ENCODE data around the gene POLR3K. TPM values are rescaled to one million over a fixed set of nuclear protein-coding genes. Genes with fewer than 3 reads are reported as not detected.

Gene POLR3K
- 2.6 and 3.3 TPM in 2 replicates for total RNA-seq
- 12.9 and 27.3 TPM in 2 replicates for polyA plus RNA-seq
- polyA plus RNA-seq (2012): 9.9 and 19.7 TPM in 2 replicates
- polyA minus RNA-seq (ENCODE audit: low replicate concordance): 8.0 TPM in 1 of 2 replicates, not detected in the other

GRCh38 chr16:53346-54236 is at the start of gene POLR3K, which contains the start of gene SNRNP25:
Gene POLR3K (minus strand): TSS chr16:53608. CDS start chr16:53586, 22 bp downstream.
Gene SNRNP25 (plus strand): TSS chr16:53828. CDS start chr16:54017, 189 bp downstream.
- Histone ChIP-seq H3K9ac (ENCODE audit: insufficient read depth, low read length) (peak within 1 kb of the TSS; percentile 64), H3K9me3 (ENCODE audit: control insufficient read depth, insufficient read depth, low read depth, low read length) (no peaks in the 10 kb centered on the region), H3K27ac (ENCODE audit: insufficient read depth, low read length) (peak within 1 kb of the TSS; percentile 50), H2AFZ (ENCODE audit: low read length) (peak within 1 kb of the TSS; percentile 90), H3K4me2 (ENCODE audit: extremely low read depth, insufficient read depth, low read length) (peak within 1 kb of the TSS; percentile 87), H3K36me3 (ENCODE audit: control insufficient read depth, insufficient read depth, low read length) (peaks cover 25% of the 10 kb centered on the region), H3K27me3 (ENCODE audit: control insufficient read depth, insufficient read depth, low read length) (no peaks in the 10 kb centered on the region), H3K4me1 (ENCODE audit: control insufficient read depth, extremely low read depth, insufficient read depth, low read length) (peaks cover 2% of the 10 kb centered on the region), H4K20me1 (ENCODE audit: control insufficient read depth, extremely low read depth, insufficient read depth, low read length) (no peaks in the 10 kb centered on the region), H3K4me3 (replicated peaks in 1 of 4; ENCODE audit: control extremely low read depth in 1 of 4, insufficient read depth in 1 of 4, low read depth in 3 of 4, low read length in 4 of 4) (peak within 1 kb of the TSS; percentile 80 to 91 (median 83)), H3K79me2 (ENCODE audit: control insufficient read depth, insufficient read depth, low read length) (peaks cover 11% of the 10 kb centered on the region)
- DNase-seq (ENCODE audit: low read depth in 2 of 2): peak; percentile 97 to 98
- no peak for TF ChIP-seq EZH2 (IDR thresholded peaks at IDR 0.05; ENCODE audit: low read length, missing control alignments)
- no peak for TF ChIP-seq CTCF (conservative IDR thresholded peaks at IDR 0.05 in 1 of 2, IDR thresholded peaks at IDR 0.05 in 1 of 2; ENCODE audit: low read depth in 1 of 2, low read length in 2 of 2)

DNA sequence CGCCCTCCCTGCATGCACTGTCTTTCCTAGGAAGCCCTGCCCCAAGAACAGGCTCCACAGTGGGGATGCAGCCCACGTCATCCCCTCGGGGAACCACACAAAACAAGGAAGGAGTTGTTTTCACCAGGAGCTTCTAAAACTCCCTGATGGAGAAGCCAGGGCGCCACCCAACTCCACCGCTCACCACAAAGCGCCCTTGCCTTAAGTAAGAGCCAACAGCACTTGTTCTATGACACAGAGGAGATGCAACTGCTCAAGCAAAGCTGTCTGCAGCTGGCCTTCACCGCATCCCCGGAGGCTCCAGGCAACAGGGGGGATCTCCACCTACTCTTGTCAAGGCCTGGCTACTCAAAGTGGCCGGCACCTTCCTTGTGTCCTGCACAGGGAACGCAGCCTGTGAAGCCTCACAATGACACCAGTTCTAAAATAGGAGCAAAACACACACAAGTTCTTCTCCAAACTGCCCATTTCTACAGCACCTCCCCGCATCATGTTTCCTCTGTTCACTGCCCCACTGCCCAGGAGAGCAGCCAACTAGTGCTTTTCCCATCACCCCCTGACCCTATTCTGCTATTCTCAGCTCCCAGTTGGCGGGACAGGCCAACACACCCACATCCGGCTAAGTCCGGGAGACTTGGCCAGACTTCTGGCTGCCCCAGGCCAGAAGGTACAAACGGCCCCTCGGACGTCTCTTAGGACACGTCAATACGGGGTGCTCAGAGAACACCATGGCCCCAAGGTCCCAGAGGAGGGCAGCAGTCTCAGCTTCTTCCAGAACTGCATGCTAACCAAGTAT is 48.9 kb upstream of the POLR3K start:
- Histone ChIP-seq H3K27ac (ENCODE audit: insufficient read depth, low read length) (peak overlapping the region; percentile 61), H3K4me1 (ENCODE audit: control insufficient read depth, extremely low read depth, insufficient read depth, low read length) (peaks cover 24% of the 10 kb centered on the region), H3K27me3 (ENCODE audit: control insufficient read depth, insufficient read depth, low read length) (no peaks in the 10 kb centered on the region), H2AFZ (ENCODE audit: low read length) (no peak overlapping the region), H3K4me3 (replicated peaks in 1 of 4; ENCODE audit: control extremely low read depth in 1 of 4, insufficient read depth in 1 of 4, low read depth in 3 of 4, low read length in 4 of 4) (no peak overlapping the region), H3K9me3 (ENCODE audit: control insufficient read depth, insufficient read depth, low read depth, low read length) (no peaks in the 10 kb centered on the region), H3K79me2 (ENCODE audit: control insufficient read depth, insufficient read depth, low read length) (no peaks in the 10 kb centered on the region), H3K9ac (ENCODE audit: insufficient read depth, low read length) (no peak overlapping the region), H3K4me2 (ENCODE audit: extremely low read depth, insufficient read depth, low read length) (peak overlapping the region; percentile 62), H3K36me3 (ENCODE audit: control insufficient read depth, insufficient read depth, low read length) (peaks cover 12% of the 10 kb centered on the region), H4K20me1 (ENCODE audit: control insufficient read depth, extremely low read depth, insufficient read depth, low read length) (no peaks in the 10 kb centered on the region)
- no peak for TF ChIP-seq EZH2 (IDR thresholded peaks at IDR 0.05; ENCODE audit: low read length, missing control alignments)
- TF ChIP-seq CTCF (conservative IDR thresholded peaks at IDR 0.05 in 1 of 2, IDR thresholded peaks at IDR 0.05 in 1 of 2; ENCODE audit: low read depth in 1 of 2, low read length in 2 of 2): no peak
- DNase-seq (ENCODE audit: low read depth in 2 of 2): peak; percentile 65 to 94

DNA sequence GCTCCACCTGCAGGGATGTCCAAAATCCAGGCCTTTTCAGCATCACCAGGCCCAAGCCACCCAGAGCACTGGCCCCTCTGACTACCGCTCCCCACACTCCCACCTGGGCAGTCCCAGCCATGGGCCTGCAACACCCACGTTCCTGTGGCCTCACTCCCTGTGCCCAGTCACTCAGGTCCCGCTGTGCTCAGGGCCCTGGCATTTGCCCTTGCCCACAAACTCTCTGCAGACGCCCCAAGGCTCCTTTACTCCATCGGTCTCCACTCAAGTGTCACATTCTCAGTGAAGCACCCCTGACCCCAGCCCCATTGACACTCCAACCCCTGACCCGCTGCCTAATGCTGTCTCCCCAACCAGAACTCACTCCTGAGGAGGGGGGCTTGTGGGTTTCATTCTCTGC is 48.2 kb upstream of the POLR3K start:
- Histone ChIP-seq H3K79me2 (ENCODE audit: control insufficient read depth, insufficient read depth, low read length) (no peaks in the 10 kb centered on the region), H3K36me3 (ENCODE audit: control insufficient read depth, insufficient read depth, low read length) (peaks cover 12% of the 10 kb centered on the region), H3K4me1 (ENCODE audit: control insufficient read depth, extremely low read depth, insufficient read depth, low read length) (peaks cover 21% of the 10 kb centered on the region), H3K27ac (ENCODE audit: insufficient read depth, low read length) (peak overlapping the region; percentile 61), H4K20me1 (ENCODE audit: control insufficient read depth, extremely low read depth, insufficient read depth, low read length) (no peaks in the 10 kb centered on the region), H2AFZ (ENCODE audit: low read length) (no peak overlapping the region), H3K9me3 (ENCODE audit: control insufficient read depth, insufficient read depth, low read depth, low read length) (no peaks in the 10 kb centered on the region), H3K9ac (ENCODE audit: insufficient read depth, low read length) (peak overlapping the region; percentile 16), H3K4me3 (replicated peaks in 1 of 4; ENCODE audit: control extremely low read depth in 1 of 4, insufficient read depth in 1 of 4, low read depth in 3 of 4, low read length in 4 of 4) (no peak overlapping the region), H3K27me3 (ENCODE audit: control insufficient read depth, insufficient read depth, low read length) (no peaks in the 10 kb centered on the region), H3K4me2 (ENCODE audit: extremely low read depth, insufficient read depth, low read length) (no peak overlapping the region)
- no peak for TF ChIP-seq EZH2 (IDR thresholded peaks at IDR 0.05; ENCODE audit: low read length, missing control alignments)
- TF ChIP-seq CTCF (conservative IDR thresholded peaks at IDR 0.05 in 1 of 2, IDR thresholded peaks at IDR 0.05 in 1 of 2; ENCODE audit: low read depth in 1 of 2, low read length in 2 of 2): no peak
- no peak for DNase-seq (ENCODE audit: low read depth in 2 of 2)

Data from fibroblast of lung (primary cell).